Measurements from ENCODE around the gene LGALS4.
"Not testable (repeated sequence)": the region's sequence is repeated elsewhere in the genome, so short reads cannot be mapped to it uniquely, and the experiment has no call there.

The LGALS4 gene

GRCh38 chr19:38816131-38816750 lies 3.5 kb upstream of the LGALS4 start:
- Histone ChIP-seq H3K27me3 (replicated peaks; ENCODE audit: control insufficient read depth, insufficient read depth, low read length) (no peaks in the 10 kb centered on the region), H3K36me3 (ENCODE audit: control insufficient read depth, insufficient read depth, low read length) (peaks cover 11% of the 10 kb centered on the region), H3K4me3 (replicated peaks; ENCODE audit: low read depth, low read length) (no peak overlapping the region)
- DNase-seq (ENCODE audit: extremely low read depth, insufficient read length) = no peak
- no peak for TF ChIP-seq CTCF (IDR thresholded peaks at IDR 0.05; ENCODE audit: insufficient read depth, low read length, poor library complexity, severe bottlenecking)

- no peak for DNase-seq (ENCODE audit: extremely low read depth, insufficient read length)
- Histone ChIP-seq H3K4me3 (replicated peaks; ENCODE audit: low read depth, low read length) (no peak overlapping the region), H3K27me3 (replicated peaks; ENCODE audit: control insufficient read depth, insufficient read depth, low read length) (no peaks in the 10 kb centered on the region), H3K36me3 (ENCODE audit: control insufficient read depth, insufficient read depth, low read length) (peaks cover 11% of the 10 kb centered on the region)
- no peak for TF ChIP-seq CTCF (IDR thresholded peaks at IDR 0.05; ENCODE audit: insufficient read depth, low read length, poor library complexity, severe bottlenecking)
These were observed 2.6 kb upstream of the LGALS4 start for GRCh38 chr19:38815059-38816001.

- not testable (repeated sequence) for DNase-seq (ENCODE audit: extremely low read depth, insufficient read length); H3K36me3 ChIP-seq (ENCODE audit: control insufficient read depth, insufficient read depth, low read length); H3K4me3 ChIP-seq (replicated peaks; ENCODE audit: low read depth, low read length); H3K27me3 ChIP-seq (replicated peaks; ENCODE audit: control insufficient read depth, insufficient read depth, low read length)
These were observed 1.2 kb upstream of the LGALS4 start for GRCh38 chr19:38813932-38814331.

GRCh38 chr19:38813323-38813722 lies 578 bp upstream of the LGALS4 start:
- TF ChIP-seq CTCF (IDR thresholded peaks at IDR 0.05; ENCODE audit: insufficient read depth, low read length, poor library complexity, severe bottlenecking) = no peak
- DNase-seq (ENCODE audit: extremely low read depth, insufficient read length) = no peak
- H3K27me3 ChIP-seq (replicated peaks; ENCODE audit: control insufficient read depth, insufficient read depth, low read length) = no peaks in the 10 kb centered on the region
- H3K4me3 ChIP-seq (replicated peaks; ENCODE audit: low read depth, low read length) = no peak overlapping the region
- H3K36me3 ChIP-seq (ENCODE audit: control insufficient read depth, insufficient read depth, low read length) = peaks cover 10% of the 10 kb centered on the region

- H3K4me3 ChIP-seq (replicated peaks; ENCODE audit: low read depth, low read length) = no peak overlapping the region
- TF ChIP-seq CTCF (IDR thresholded peaks at IDR 0.05; ENCODE audit: insufficient read depth, low read length, poor library complexity, severe bottlenecking) = no peak
- no peak for DNase-seq (ENCODE audit: extremely low read depth, insufficient read length)
- H3K27me3 ChIP-seq (replicated peaks; ENCODE audit: control insufficient read depth, insufficient read depth, low read length) = no peaks in the 10 kb centered on the region
- peaks cover 8% of the 10 kb centered on the region for H3K36me3 ChIP-seq (ENCODE audit: control insufficient read depth, insufficient read depth, low read length)
These were observed 520 bp downstream of the LGALS4 start for GRCh38 chr19:38812009-38812840.
